ENCODE data around the gene IFIT1B. TPM values are rescaled to one million over a fixed set of nuclear protein-coding genes. Genes with fewer than 3 reads are reported as not detected.

The IFIT1B gene
- total and polyA plus RNA-seq, 7 experiments from 2014 or later, result 0.44 TPM; not detected in 6

- ChIA-PET CTCF (interaction anchor here (0.7 kb wide), 1 partner anchor 320 kb away, joined by 3 read pairs; no protein-coding TSS in a partner anchor), POLR2A (interaction anchor here (0.9 to 2.1 kb wide), 2 partner anchors 10 to 29 kb away, joined by 3 to 5 read pairs; partner anchors contain the start of gene IFIT1)
- H3K9me3 Mint-ChIP-seq, result peaks cover 0 to 2% (median 0%) of the 10 kb centered on the region in 11 donors
- peaks cover 0 to 2% (median 0%) of the 10 kb centered on the region in 5 donors for H3K36me3 Mint-ChIP-seq
- peaks cover 0 to 32% (median 0%) of the 10 kb centered on the region in 5 donors for H3K27me3 Mint-ChIP-seq
- H3K4me3 Mint-ChIP-seq, result no peak overlapping the region
- no peak for ATAC-seq
- Histone ChIP-seq H3K4me3 (ENCODE audit: low read length) (no peak overlapping the region), H3K4me1 (ENCODE audit: control insufficient read depth in 2 of 2, insufficient read depth in 2 of 2, low read length in 2 of 2) (peaks cover 6 to 7% of the 10 kb centered on the region in 2 donors), H3K27ac (ENCODE audit: low read depth, low read length) (no peak overlapping the region), H3K9me3 (ENCODE audit: control insufficient read depth in 2 of 3, low read length in 3 of 3) (no peaks in the 10 kb centered on the region), H3K27me3 (ENCODE audit: control insufficient read depth in 2 of 2, insufficient read depth in 2 of 2, low read length in 2 of 2) (no peaks in the 10 kb centered on the region), H3K36me3 (ENCODE audit: control insufficient read depth in 2 of 3, insufficient read depth in 3 of 3, low read length in 3 of 3) (no peaks in the 10 kb centered on the region)
- H3K4me1 Mint-ChIP-seq, result peaks cover 5 to 31% (median 20%) of the 10 kb centered on the region in 7 donors
- intact Hi-C loops (cut with micrococcal nuclease), result no loop called here
- no peak overlapping the region for H3K27ac Mint-ChIP-seq
- DNase-seq, result no peak
Measured at GRCh38 chr10:89362929-89363328, 14.9 kb upstream of the IFIT1B start.

- H3K27ac Mint-ChIP-seq, result peak overlapping the region in 3 of 9 donors; percentile 0 to 9 (median 3)
Measured at GRCh38 chr10:89363729-89364442, 14.0 kb upstream of the IFIT1B start.

GRCh38 chr10:89364531-89364930 is 13.3 kb upstream of the IFIT1B start:
- intact Hi-C loops (cut with micrococcal nuclease), result no loop called here

More at GRCh38 chr10:89363729-89364442, 14.0 kb upstream of the IFIT1B start:
- H3K27me3 ChIP-seq (ENCODE audit: control insufficient read depth in 2 of 2, insufficient read depth in 2 of 2, low read length in 2 of 2), result no peaks in the 10 kb centered on the region
- no peak for ATAC-seq
- intact Hi-C loops (cut with micrococcal nuclease), result no loop called here
- H3K9me3 ChIP-seq (ENCODE audit: control insufficient read depth in 2 of 3, low read length in 3 of 3), result no peaks in the 10 kb centered on the region
- CTCF ChIA-PET, result interaction anchor here (0.7 to 1.1 kb wide), 2 partner anchors 59 to 321 kb away, joined by 3 to 4 read pairs; no protein-coding TSS in a partner anchor
- H3K4me1 Mint-ChIP-seq, result peaks cover 5 to 34% (median 23%) of the 10 kb centered on the region in 7 donors
- peaks cover 6 to 7% of the 10 kb centered on the region in 2 donors for H3K4me1 ChIP-seq (ENCODE audit: control insufficient read depth in 2 of 2, insufficient read depth in 2 of 2, low read length in 2 of 2)
- peaks cover 0 to 25% (median 0%) of the 10 kb centered on the region in 5 donors for H3K27me3 Mint-ChIP-seq
- H3K4me3 ChIP-seq (ENCODE audit: low read length), result no peak overlapping the region
- H3K4me3 Mint-ChIP-seq, result peak overlapping the region in 2 of 10 donors; percentile 0 to 40
- H3K36me3 ChIP-seq (ENCODE audit: control insufficient read depth in 2 of 3, insufficient read depth in 3 of 3, low read length in 3 of 3), result no peaks in the 10 kb centered on the region
- POLR2A ChIA-PET, result interaction anchor here (2.1 kb wide), 1 partner anchor 28 kb away, joined by 5 read pairs; the partner anchor contains the start of gene IFIT1
- H3K36me3 Mint-ChIP-seq, result peaks cover 0 to 2% (median 0%) of the 10 kb centered on the region in 5 donors
- peaks cover 0 to 2% (median 0%) of the 10 kb centered on the region in 11 donors for H3K9me3 Mint-ChIP-seq
- DNase-seq, result peak in 1 of 9 donors; percentile 1
- no peak overlapping the region for H3K27ac ChIP-seq (ENCODE audit: low read depth, low read length)

GRCh38 chr10:89367529-89367928 is 10.3 kb upstream of the IFIT1B start:
- Histone ChIP-seq H3K4me3 (ENCODE audit: low read length) (no peak overlapping the region), H3K27me3 (ENCODE audit: control insufficient read depth in 2 of 2, insufficient read depth in 2 of 2, low read length in 2 of 2) (no peaks in the 10 kb centered on the region), H3K36me3 (ENCODE audit: control insufficient read depth in 2 of 3, insufficient read depth in 3 of 3, low read length in 3 of 3) (no peaks in the 10 kb centered on the region), H3K4me1 (ENCODE audit: control insufficient read depth in 2 of 2, insufficient read depth in 2 of 2, low read length in 2 of 2) (peaks cover 6 to 7% of the 10 kb centered on the region in 2 donors), H3K9me3 (ENCODE audit: control insufficient read depth in 2 of 3, low read length in 3 of 3) (no peaks in the 10 kb centered on the region), H3K27ac (ENCODE audit: low read depth, low read length) (no peak overlapping the region)
- ATAC-seq (peak; percentile 82), DNase-seq (no peak)
- intact Hi-C loops (cut with micrococcal nuclease), result loop anchor here in 1 of 2 donors (5.0 kb wide), 1 partner anchor 195 kb away; no protein-coding TSS in a partner anchor
- no peak overlapping the region for H3K27ac Mint-ChIP-seq
- CTCF ChIA-PET, result interaction anchor here (1.0 to 1.9 kb wide), 2 partner anchors 10 to 29 kb away, joined by 3 to 8 read pairs; no protein-coding TSS in a partner anchor
- no peak overlapping the region for H3K4me3 Mint-ChIP-seq
- peaks cover 0 to 30% (median 0%) of the 10 kb centered on the region in 5 donors for H3K27me3 Mint-ChIP-seq
- H3K36me3 Mint-ChIP-seq, result peaks cover 0 to 2% (median 0%) of the 10 kb centered on the region in 5 donors
- peaks cover 0 to 2% (median 0%) of the 10 kb centered on the region in 11 donors for H3K9me3 Mint-ChIP-seq
- peaks cover 13 to 30% (median 19%) of the 10 kb centered on the region in 7 donors for H3K4me1 Mint-ChIP-seq
- POLR2A ChIA-PET, result interaction anchor here (0.7 to 3.2 kb wide), 3 partner anchors 66 to 121 kb away, joined by 3 to 15 read pairs (median 3); partner anchors contain the start of gene IFIT2

More at GRCh38 chr10:89364531-89364930, 13.3 kb upstream of the IFIT1B start:
- Mint-ChIP-seq H3K9me3 (peaks cover 0 to 2% (median 0%) of the 10 kb centered on the region in 11 donors), H3K27me3 (peaks cover 0 to 26% (median 0%) of the 10 kb centered on the region in 5 donors), H3K27ac (peak overlapping the region in 1 of 9 donors; percentile 7), H3K36me3 (peaks cover 0 to 2% (median 0%) of the 10 kb centered on the region in 5 donors), H3K4me1 (peaks cover 11 to 34% (median 24%) of the 10 kb centered on the region in 7 donors), H3K4me3 (no peak overlapping the region)
- ChIA-PET POLR2A (interaction anchor here (2.1 kb wide), 1 partner anchor 28 kb away, joined by 5 read pairs; the partner anchor contains the start of gene IFIT1), CTCF (interaction anchor here (0.6 to 1.1 kb wide), 3 partner anchors 8 to 769 kb away, joined by 3 to 4 read pairs (median 3); no protein-coding TSS in a partner anchor)
- Histone ChIP-seq H3K9me3 (ENCODE audit: control insufficient read depth in 2 of 3, low read length in 3 of 3) (no peaks in the 10 kb centered on the region), H3K4me3 (ENCODE audit: low read length) (no peak overlapping the region), H3K27me3 (ENCODE audit: control insufficient read depth in 2 of 2, insufficient read depth in 2 of 2, low read length in 2 of 2) (no peaks in the 10 kb centered on the region), H3K36me3 (ENCODE audit: control insufficient read depth in 2 of 3, insufficient read depth in 3 of 3, low read length in 3 of 3) (no peaks in the 10 kb centered on the region), H3K4me1 (ENCODE audit: control insufficient read depth in 2 of 2, insufficient read depth in 2 of 2, low read length in 2 of 2) (peaks cover 6 to 7% of the 10 kb centered on the region in 2 donors), H3K27ac (ENCODE audit: low read depth, low read length) (no peak overlapping the region)
- ATAC-seq, result no peak
- DNase-seq, result no peak

- no peak overlapping the region for H3K4me3 ChIP-seq (ENCODE audit: low read length)
- DNase-seq, result no peak
- Mint-ChIP-seq H3K27ac (no peak overlapping the region), H3K36me3 (peaks cover 0 to 2% (median 0%) of the 10 kb centered on the region in 5 donors), H3K9me3 (peaks cover 0 to 2% (median 0%) of the 10 kb centered on the region in 11 donors), H3K4me1 (peaks cover 8 to 24% (median 14%) of the 10 kb centered on the region in 7 donors), H3K4me3 (no peak overlapping the region), H3K27me3 (peaks cover 0 to 35% (median 0%) of the 10 kb centered on the region in 5 donors)
- H3K9me3 ChIP-seq (ENCODE audit: control insufficient read depth in 2 of 3, low read length in 3 of 3), result no peaks in the 10 kb centered on the region
- H3K36me3 ChIP-seq (ENCODE audit: control insufficient read depth in 2 of 3, insufficient read depth in 3 of 3, low read length in 3 of 3), result no peaks in the 10 kb centered on the region
- no peak for ATAC-seq
- H3K4me1 ChIP-seq (ENCODE audit: control insufficient read depth in 2 of 2, insufficient read depth in 2 of 2, low read length in 2 of 2), result peaks cover 2 to 7% of the 10 kb centered on the region in 2 donors
- CTCF ChIA-PET, result interaction anchor here (1.0 to 2.0 kb wide), 5 partner anchors 11 to 194 kb away, joined by 3 to 8 read pairs (median 5); partner anchors contain the start of gene IFIT3
- POLR2A ChIA-PET, result interaction anchor here (1.2 to 3.2 kb wide), 2 partner anchors 67 to 117 kb away, joined by 3 to 15 read pairs; partner anchors contain the start of gene IFIT2
- no peak overlapping the region for H3K27ac ChIP-seq (ENCODE audit: low read depth, low read length)
- intact Hi-C loops (cut with micrococcal nuclease), result loop anchor here in 1 of 2 donors (2.0 to 5.0 kb wide), 2 partner anchors 25 to 194 kb away; partner anchors contain the start of gene IFIT1
- H3K27me3 ChIP-seq (ENCODE audit: control insufficient read depth in 2 of 2, insufficient read depth in 2 of 2, low read length in 2 of 2), result no peaks in the 10 kb centered on the region
Measured at GRCh38 chr10:89368129-89368528, 9.7 kb upstream of the IFIT1B start.

Data from naive thymus-derived CD4-positive, alpha-beta T cell (primary cell).